Measurements from ENCODE around the gene LIN52. TPM values are rescaled to one million over a fixed set of nuclear protein-coding genes. Genes with fewer than 3 reads are reported as not detected.

LIN52 gene
- total and polyA plus RNA-seq, 2 of the 13 experiments (the other 11 are each of a cell fraction or from before 2014, with no cell fraction given): 11.4 to 23.3 TPM

DNA sequence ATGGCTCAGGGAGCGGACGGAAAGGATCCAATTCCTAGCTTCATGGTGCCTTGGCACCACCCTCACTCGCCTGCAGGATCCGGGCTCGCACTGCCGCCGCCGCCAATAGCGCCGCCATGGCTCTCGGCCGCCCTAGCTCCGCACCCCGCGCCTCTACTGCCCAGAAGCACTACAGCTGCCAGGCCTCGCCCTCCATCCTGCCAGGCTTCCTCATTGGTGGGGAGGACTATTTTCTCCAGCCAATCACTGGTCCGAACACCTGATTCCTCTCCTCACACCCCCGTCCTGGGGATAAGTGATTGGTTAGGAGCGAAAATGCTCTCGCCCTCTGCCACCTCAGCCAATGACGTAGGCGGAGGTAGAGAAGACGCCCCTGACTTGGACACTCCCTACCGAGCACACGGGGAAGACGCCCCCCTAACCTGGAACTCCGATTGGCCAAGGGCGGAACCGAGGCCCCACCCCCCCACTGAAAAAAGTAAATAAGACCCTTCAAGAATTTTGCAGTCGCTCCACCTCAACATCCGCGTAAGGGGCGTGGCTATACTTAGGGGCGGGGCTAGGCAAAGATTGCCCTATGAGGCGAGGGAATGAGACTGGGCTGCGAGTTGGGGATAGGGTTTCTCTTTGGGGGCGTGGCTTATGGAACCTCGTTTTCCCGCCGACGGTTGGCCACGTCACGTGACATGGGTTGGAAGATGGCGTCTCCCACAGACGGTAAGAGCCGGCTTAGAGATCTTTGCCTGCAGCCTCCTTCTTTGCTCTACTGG, at the start of gene LIN52, which contains the start of gene ALDH6A1 (continued):
- TF ChIP-seq TGIF2 (CRISPR knock-in tag; IDR thresholded peaks at IDR 0.05) (peak; percentile 58; the same call in 1 of the 2 replicates), NR2C2 (CRISPR knock-in tag; IDR thresholded peaks at IDR 0.05; ENCODE audit: borderline replicate concordance) (peak; percentile 42; the same call in 1 of the 2 replicates), U2AF1 (optimal IDR thresholded peaks at IDR 0.05; ENCODE audit: low read depth, low read length) (peak; percentile 39), KDM3A (CRISPR knock-in tag; IDR thresholded peaks at IDR 0.05; ENCODE audit: low read depth) (no peak), ZNF644 (CRISPR knock-in tag; IDR thresholded peaks at IDR 0.05; ENCODE audit: low read depth) (no peak), EEA1 (CRISPR knock-in tag; IDR thresholded peaks at IDR 0.05; ENCODE audit: borderline replicate concordance) (peak; percentile 74; the same call in 1 of the 2 replicates), ZNF296 (CRISPR knock-in tag; conservative IDR thresholded peaks at IDR 0.05) (no peak), FOXK2 (IDR thresholded peaks at IDR 0.05) (peak; percentile 97), ZNF138 (CRISPR knock-in tag; IDR thresholded peaks at IDR 0.05; ENCODE audit: low read depth) (no peak; the same call in 1 of the 2 replicates), MAFK (conservative IDR thresholded peaks at IDR 0.05 in 1 of 2, IDR thresholded peaks at IDR 0.05 in 1 of 2; ENCODE audit: low read length in 2 of 2) (no peak), HOXA7 (CRISPR knock-in tag; IDR thresholded peaks at IDR 0.05) (no peak), ZNF256 (CRISPR knock-in tag; conservative IDR thresholded peaks at IDR 0.05) (no peak)
- TF ChIP-seq, protein P1, sequence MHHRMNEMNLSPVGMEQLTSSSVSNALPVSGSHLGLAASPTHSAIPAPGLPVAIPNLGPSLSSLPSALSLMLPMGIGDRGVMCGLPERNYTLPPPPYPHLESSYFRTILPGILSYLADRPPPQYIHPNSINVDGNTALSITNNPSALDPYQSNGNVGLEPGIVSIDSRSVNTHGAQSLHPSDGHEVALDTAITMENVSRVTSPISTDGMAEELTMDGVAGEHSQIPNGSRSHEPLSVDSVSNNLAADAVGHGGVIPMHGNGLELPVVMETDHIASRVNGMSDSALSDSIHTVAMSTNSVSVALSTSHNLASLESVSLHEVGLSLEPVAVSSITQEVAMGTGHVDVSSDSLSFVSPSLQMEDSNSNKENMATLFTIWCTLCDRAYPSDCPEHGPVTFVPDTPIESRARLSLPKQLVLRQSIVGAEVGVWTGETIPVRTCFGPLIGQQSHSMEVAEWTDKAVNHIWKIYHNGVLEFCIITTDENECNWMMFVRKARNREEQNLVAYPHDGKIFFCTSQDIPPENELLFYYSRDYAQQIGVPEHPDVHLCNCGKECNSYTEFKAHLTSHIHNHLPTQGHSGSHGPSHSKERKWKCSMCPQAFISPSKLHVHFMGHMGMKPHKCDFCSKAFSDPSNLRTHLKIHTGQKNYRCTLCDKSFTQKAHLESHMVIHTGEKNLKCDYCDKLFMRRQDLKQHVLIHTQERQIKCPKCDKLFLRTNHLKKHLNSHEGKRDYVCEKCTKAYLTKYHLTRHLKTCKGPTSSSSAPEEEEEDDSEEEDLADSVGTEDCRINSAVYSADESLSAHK (CRISPR knock-in tag; IDR thresholded peaks at IDR 0.05; ENCODE audit: borderline replicate concordance): no peak
- TF ChIP-seq, protein P2, sequence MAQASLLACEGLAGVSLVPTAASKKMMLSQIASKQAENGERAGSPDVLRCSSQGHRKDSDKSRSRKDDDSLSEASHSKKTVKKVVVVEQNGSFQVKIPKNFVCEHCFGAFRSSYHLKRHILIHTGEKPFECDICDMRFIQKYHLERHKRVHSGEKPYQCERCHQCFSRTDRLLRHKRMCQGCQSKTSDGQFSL (CRISPR knock-in tag; IDR thresholded peaks at IDR 0.05): no peak
- TF ChIP-seq, protein P3, sequence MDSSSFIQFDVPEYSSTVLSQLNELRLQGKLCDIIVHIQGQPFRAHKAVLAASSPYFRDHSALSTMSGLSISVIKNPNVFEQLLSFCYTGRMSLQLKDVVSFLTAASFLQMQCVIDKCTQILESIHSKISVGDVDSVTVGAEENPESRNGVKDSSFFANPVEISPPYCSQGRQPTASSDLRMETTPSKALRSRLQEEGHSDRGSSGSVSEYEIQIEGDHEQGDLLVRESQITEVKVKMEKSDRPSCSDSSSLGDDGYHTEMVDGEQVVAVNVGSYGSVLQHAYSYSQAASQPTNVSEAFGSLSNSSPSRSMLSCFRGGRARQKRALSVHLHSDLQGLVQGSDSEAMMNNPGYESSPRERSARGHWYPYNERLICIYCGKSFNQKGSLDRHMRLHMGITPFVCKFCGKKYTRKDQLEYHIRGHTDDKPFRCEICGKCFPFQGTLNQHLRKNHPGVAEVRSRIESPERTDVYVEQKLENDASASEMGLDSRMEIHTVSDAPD (CRISPR knock-in tag; IDR thresholded peaks at IDR 0.05): no peak
- TF ChIP-seq, protein P4, sequence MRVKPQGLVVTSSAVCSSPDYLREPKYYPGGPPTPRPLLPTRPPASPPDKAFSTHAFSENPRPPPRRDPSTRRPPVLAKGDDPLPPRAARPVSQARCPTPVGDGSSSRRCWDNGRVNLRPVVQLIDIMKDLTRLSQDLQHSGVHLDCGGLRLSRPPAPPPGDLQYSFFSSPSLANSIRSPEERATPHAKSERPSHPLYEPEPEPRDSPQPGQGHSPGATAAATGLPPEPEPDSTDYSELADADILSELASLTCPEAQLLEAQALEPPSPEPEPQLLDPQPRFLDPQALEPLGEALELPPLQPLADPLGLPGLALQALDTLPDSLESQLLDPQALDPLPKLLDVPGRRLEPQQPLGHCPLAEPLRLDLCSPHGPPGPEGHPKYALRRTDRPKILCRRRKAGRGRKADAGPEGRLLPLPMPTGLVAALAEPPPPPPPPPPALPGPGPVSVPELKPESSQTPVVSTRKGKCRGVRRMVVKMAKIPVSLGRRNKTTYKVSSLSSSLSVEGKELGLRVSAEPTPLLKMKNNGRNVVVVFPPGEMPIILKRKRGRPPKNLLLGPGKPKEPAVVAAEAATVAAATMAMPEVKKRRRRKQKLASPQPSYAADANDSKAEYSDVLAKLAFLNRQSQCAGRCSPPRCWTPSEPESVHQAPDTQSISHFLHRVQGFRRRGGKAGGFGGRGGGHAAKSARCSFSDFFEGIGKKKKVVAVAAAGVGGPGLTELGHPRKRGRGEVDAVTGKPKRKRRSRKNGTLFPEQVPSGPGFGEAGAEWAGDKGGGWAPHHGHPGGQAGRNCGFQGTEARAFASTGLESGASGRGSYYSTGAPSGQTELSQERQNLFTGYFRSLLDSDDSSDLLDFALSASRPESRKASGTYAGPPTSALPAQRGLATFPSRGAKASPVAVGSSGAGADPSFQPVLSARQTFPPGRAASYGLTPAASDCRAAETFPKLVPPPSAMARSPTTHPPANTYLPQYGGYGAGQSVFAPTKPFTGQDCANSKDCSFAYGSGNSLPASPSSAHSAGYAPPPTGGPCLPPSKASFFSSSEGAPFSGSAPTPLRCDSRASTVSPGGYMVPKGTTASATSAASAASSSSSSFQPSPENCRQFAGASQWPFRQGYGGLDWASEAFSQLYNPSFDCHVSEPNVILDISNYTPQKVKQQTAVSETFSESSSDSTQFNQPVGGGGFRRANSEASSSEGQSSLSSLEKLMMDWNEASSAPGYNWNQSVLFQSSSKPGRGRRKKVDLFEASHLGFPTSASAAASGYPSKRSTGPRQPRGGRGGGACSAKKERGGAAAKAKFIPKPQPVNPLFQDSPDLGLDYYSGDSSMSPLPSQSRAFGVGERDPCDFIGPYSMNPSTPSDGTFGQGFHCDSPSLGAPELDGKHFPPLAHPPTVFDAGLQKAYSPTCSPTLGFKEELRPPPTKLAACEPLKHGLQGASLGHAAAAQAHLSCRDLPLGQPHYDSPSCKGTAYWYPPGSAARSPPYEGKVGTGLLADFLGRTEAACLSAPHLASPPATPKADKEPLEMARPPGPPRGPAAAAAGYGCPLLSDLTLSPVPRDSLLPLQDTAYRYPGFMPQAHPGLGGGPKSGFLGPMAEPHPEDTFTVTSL (CRISPR knock-in tag; IDR thresholded peaks at IDR 0.05; ENCODE audit: borderline replicate concordance): no peak
- TF ChIP-seq, protein P5, sequence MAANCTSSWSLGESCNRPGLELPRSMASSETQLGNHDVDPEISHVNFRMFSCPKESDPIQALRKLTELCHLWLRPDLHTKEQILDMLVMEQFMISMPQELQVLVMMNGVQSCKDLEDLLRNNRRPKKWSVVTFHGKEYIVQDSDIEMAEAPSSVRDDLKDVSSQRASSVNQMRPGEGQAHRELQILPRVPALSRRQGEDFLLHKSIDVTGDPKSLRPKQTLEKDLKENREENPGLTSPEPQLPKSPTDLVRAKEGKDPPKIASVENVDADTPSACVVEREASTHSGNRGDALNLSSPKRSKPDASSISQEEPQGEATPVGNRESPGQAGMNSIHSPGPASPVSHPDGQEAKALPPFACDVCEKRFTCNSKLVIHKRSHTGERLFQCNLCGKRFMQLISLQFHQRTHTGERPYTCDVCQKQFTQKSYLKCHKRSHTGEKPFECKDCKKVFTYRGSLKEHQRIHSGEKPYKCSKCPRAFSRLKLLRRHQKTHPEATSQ (CRISPR knock-in tag; IDR thresholded peaks at IDR 0.05; ENCODE audit: borderline replicate concordance): no peak

Data from HepG2 (cell line).